Ovary (tissue), 9 donors: ENCODE measurements around the gene OR2M4. TPM values are rescaled to one million over a fixed set of nuclear protein-coding genes. Genes with fewer than 3 reads are reported as not detected.

Source experiments
- DNase-seq, 5 donors: peaks; one replicate each; pipeline ENCODE4 v3.0.0-alpha.2; 2019 to 2020
- H3K27ac ChIP-seq, 2 donors: fragments of 200-600 bp; one replicate each; pipeline versions ENCODE4 v1.5.1 to v1.8.0; 2019 to 2022
- H3K27me3 ChIP-seq: fragments of 200-600 bp; one replicate; pipeline ENCODE4 v1.8.0; 2022
- H3K36me3 ChIP-seq: fragments of 200-600 bp; sonication (generic); one replicate; pipeline ENCODE4 v1.5.1; 2019
- H3K4me1 ChIP-seq: one replicate; pipeline ENCODE4 v1.8.1; 2013; ENCODE audit warnings: mild to moderate bottlenecking, moderate library complexity; ENCODE audit not compliant: insufficient read depth
- H3K4me3 ChIP-seq: fragments of 200-600 bp; sonication (generic); one replicate; pipeline ENCODE4 v1.5.1; 2017
- H3K9me3 ChIP-seq, 2 donors: fragments of 200-600 bp in 1 of 2; sonication (generic) in 1 of 2; one replicate each; pipeline versions ENCODE4 v1.5.1 to v1.8.1; 2013 to 2019; ENCODE audit warnings: mild to moderate bottlenecking in 1 of 2, moderate library complexity in 1 of 2
- CTCF ChIP-seq, 3 donors: fragments of 450-650 bp in 2 of 3; fragments of 200-600 bp in 1 of 3; IDR thresholded peaks; one replicate each; pipeline versions ENCODE4 v1.5.1 to v1.8.0; 2016 to 2022; ENCODE audit warnings: antibody characterized with exemption in 3 of 3, mild to moderate bottlenecking in 1 of 3
- EP300 ChIP-seq: sonication (generic); formaldehyde crosslinking; IDR thresholded peaks from one replicate; pipeline ENCODE4 v1.6.1; 2017; ENCODE audit warnings: antibody characterized with exemption
- POLR2A ChIP-seq: fragments of 450-650 bp; IDR thresholded peaks from one replicate; pipeline ENCODE4 v1.6.1; 2017; ENCODE audit warnings: antibody characterized with exemption, mild to moderate bottlenecking, moderate library complexity
- WGBS, 3 donors: extraction: QIAGEN DNeasy Blood & Tissue Kit in 1 of 3; methylation state at CpG; one replicate each; pipeline versions ENCODE4 v1.1.5 to v1.1.7; 2013 to 2017; 5-methylcytosine and 5-hydroxymethylcytosine counted together
- intact Hi-C, 4 donors: fragments of 100-400 bp; cut with DNase I; formaldehyde crosslinking; loops; one replicate each; pipeline versions ENCODE4 v1.11.0 to v1.15.1; 2022 to 2023
- polyA plus RNA-seq, 2 donors: library from polyadenylated mRNA; stranded (reverse); fragments of 200-250 nt in 1 of 2; fragments of 350-450 nt in 1 of 2; fragmentation: Illumina TruSeq in 1 of 2; extraction: RNeasy Lipid Tissue Mini Kit (QIAGEN cat#74804) in 1 of 2; gene quantifications; one replicate each; pipeline ENCODE4 v1.2.3, GENCODE V29; 2013 to 2014
- total RNA-seq, 7 donors: library from RNA; depleted of rRNA in 2 of 7; stranded (reverse); fragments of >200 nt in 2 of 7; fragmentation: NEBNext Ultra II Directional in 3 of 7; extraction: Animal tissue kit (Norgen Biotek cat#: 25700) in 3 of 7; gene quantifications; one replicate each; pipeline versions ENCODE4 v1.1.0 to v1.2.4, GENCODE V29; 2016 to 2023
- donor health status: DM: no; HTN: no; CAD: no; lungs with moderate emphysema.
- donor health status: DM: no; HTN: no; CAD: no.
- donor health status: Bipolar disorder and iron deficiency.
- donor health status: DM: yes; HTN: yes; CAD: no.
- donor health status: DM: no; HTN: no; CAD: no.
- donor health status: DM: yes; HTN: yes; CAD: no.

OR2M4 gene
- total and polyA plus RNA-seq, 9 donors, result under 0.01 TPM; not detected in 8

- WGBS, 3 donors, result 24 to 35% (median 31%) methylated on average over 1 of the region's 1 CpG
- Histone ChIP-seq H3K36me3 (no peaks in the 10 kb centered on the region), H3K9me3 (no peaks in the 10 kb centered on the region), H3K27me3 (no peaks in the 10 kb centered on the region), H3K4me1 (no peaks in the 10 kb centered on the region), H3K27ac (no peak within 1 kb of the TSS), H3K4me3 (no peak within 1 kb of the TSS)
- intact Hi-C loops, result no loop called here
- TF ChIP-seq EP300 (no peak), CTCF (IDR thresholded peaks at IDR 0.05) (no peak), POLR2A (no peak)
- DNase-seq, result no peak
Observed at GRCh38 chr1:248277876-248278275, 46.7 kb downstream of the OR2M4 start, which contains the start of gene OR2T33. Gene OR2T33, minus strand, starts transcription at chr1:248277976. Its CDS starts 4,162 bp downstream, at chr1:248273814.

GRCh38 chr1:248288391-248288790 is 57.2 kb downstream of the OR2M4 start:
- H3K36me3 ChIP-seq, result no peaks in the 10 kb centered on the region
- DNase-seq, result no peak
- no peaks in the 10 kb centered on the region for H3K4me1 ChIP-seq
- H3K9me3 ChIP-seq, result no peaks in the 10 kb centered on the region
- no peak overlapping the region for H3K4me3 ChIP-seq
- no peaks in the 10 kb centered on the region for H3K27me3 ChIP-seq
- no peak overlapping the region for H3K27ac ChIP-seq
- intact Hi-C loops, result no loop called here
- 49 to 59% (median 55%) methylated on average over 6 of the region's 6 CpGs for WGBS, 3 donors
- TF ChIP-seq POLR2A (no peak), CTCF (IDR thresholded peaks at IDR 0.05) (no peak), EP300 (no peak)

Other genes with a start within 250 kb of the OR2M4 start
- under 1 TPM in 1 of 7 donors, not detected in 6; 0.23 TPM for gene OR2L5, start 217.8 kb upstream of the OR2M4 start, total RNA-seq
- not detected for gene OR2L5, start 217.8 kb upstream of the OR2M4 start, polyA plus RNA-seq
- gene OR2L2, start 201.3 kb upstream of the OR2M4 start, total RNA-seq, result under 1 TPM in 5 of 7 donors, not detected in 2; 0.08 to 0.69 (median 0.17) TPM
- gene OR2L2, start 201.3 kb upstream of the OR2M4 start, polyA plus RNA-seq, result under 1 TPM in 1 of 2 donors, not detected in 1; 0.12 TPM
- under 1 TPM in 4 of 7 donors, not detected in 3; 0.08 to 0.24 (median 0.16) TPM for gene OR2L3, start 184.6 kb upstream of the OR2M4 start, total RNA-seq
- not detected for gene OR2L3, start 184.6 kb upstream of the OR2M4 start, polyA plus RNA-seq
- under 1 TPM in 3 of 7 donors, not detected in 4; 0.24 to 0.34 (median 0.25) TPM for gene OR2L13, start 136.2 kb upstream of the OR2M4 start, total RNA-seq
- gene OR2L13, start 136.2 kb upstream of the OR2M4 start, polyA plus RNA-seq, result under 1 TPM; 0.04 to 0.13 TPM
- not detected for gene OR2M5, start 86.3 kb upstream of the OR2M4 start, total RNA-seq
- gene OR2M5, start 86.3 kb upstream of the OR2M4 start, polyA plus RNA-seq, result not detected
- not detected for gene OR2M2, start 56.6 kb upstream of the OR2M4 start, total RNA-seq
- not detected for gene OR2M2, start 56.6 kb upstream of the OR2M4 start, polyA plus RNA-seq
- gene OR2M3, start 34.2 kb upstream of the OR2M4 start, total RNA-seq, result under 1 TPM in 1 of 7 donors, not detected in 6; 0.11 TPM
- gene OR2M3, start 34.2 kb upstream of the OR2M4 start, polyA plus RNA-seq, result not detected
- gene OR2T33, start 46.6 kb downstream of the OR2M4 start, total RNA-seq, result not detected
- not detected for gene OR2T33, start 46.6 kb downstream of the OR2M4 start, polyA plus RNA-seq
- not detected for gene OR2T12, start 72.0 kb downstream of the OR2M4 start, total RNA-seq
- not detected for gene OR2T12, start 72.0 kb downstream of the OR2M4 start, polyA plus RNA-seq
- gene OR2M7, start 93.2 kb downstream of the OR2M4 start, total RNA-seq, result not detected
- not detected for gene OR2M7, start 93.2 kb downstream of the OR2M4 start, polyA plus RNA-seq
- not detected for gene OR14C36, start 117.4 kb downstream of the OR2M4 start, total RNA-seq
- not detected for gene OR14C36, start 117.4 kb downstream of the OR2M4 start, polyA plus RNA-seq
- gene OR2T4, start 130.2 kb downstream of the OR2M4 start, total RNA-seq, result not detected
- gene OR2T4, start 130.2 kb downstream of the OR2M4 start, polyA plus RNA-seq, result not detected
- not detected for gene OR2T6, start 144.3 kb downstream of the OR2M4 start, total RNA-seq
- not detected for gene OR2T6, start 144.3 kb downstream of the OR2M4 start, polyA plus RNA-seq
- gene OR2T1, start 171.6 kb downstream of the OR2M4 start, total RNA-seq, result not detected
- gene OR2T1, start 171.6 kb downstream of the OR2M4 start, polyA plus RNA-seq, result not detected
- under 1 TPM in 2 of 7 donors, not detected in 5; 0.10 to 0.46 TPM for gene OR2T2, start 214.2 kb downstream of the OR2M4 start, total RNA-seq
- gene OR2T2, start 214.2 kb downstream of the OR2M4 start, polyA plus RNA-seq, result not detected
- gene OR2T3, start 241.9 kb downstream of the OR2M4 start, total RNA-seq, result not detected
- gene OR2T3, start 241.9 kb downstream of the OR2M4 start, polyA plus RNA-seq, result not detected